Measurements from ENCODE around the gene CFAP251. TPM values are rescaled to one million over a fixed set of nuclear protein-coding genes. Genes with fewer than 3 reads are reported as not detected.

CFAP251 gene
- total RNA-seq, 2 experiments from 2014 or later = 0.59 to 0.65 TPM

- Mint-ChIP-seq H3K9me3 (ENCODE audit: low read depth) (no peaks in the 10 kb centered on the region), H3K4me1 (peaks cover 5% of the 10 kb centered on the region), H3K27ac (peak overlapping the region; percentile 56), H3K36me3 (ENCODE audit: low read depth) (no peaks in the 10 kb centered on the region), H3K27me3 (peaks cover 13% of the 10 kb centered on the region), H3K4me3 (peak overlapping the region; percentile 75)
- POLR2A ChIA-PET = interaction anchor here (0.5 to 1.0 kb wide), 2 partner anchors 31 to 170 kb away, joined by 3 to 5 read pairs; no protein-coding TSS in a partner anchor
- CTCF ChIA-PET = interaction anchor here (0.7 to 1.4 kb wide), 5 partner anchors 17 to 530 kb away, joined by 3 to 4 read pairs (median 3); no protein-coding TSS in a partner anchor
- intact Hi-C loops (cut with DNase I, micrococcal nuclease) = loop anchor here (2.0 kb wide), 2 partner anchors 31 to 105 kb away; partner anchors contain the start of gene CFAP251 (in 1 of the 2)
- DNase-seq (peak; percentile 49), ATAC-seq (peak; percentile 14)
Observed at GRCh38 chr12:122023339-122024131, 105.1 kb downstream of the CFAP251 start.

- Mint-ChIP-seq H3K4me1 (peaks cover 11% of the 10 kb centered on the region), H3K27ac (no peak overlapping the region), H3K9me3 (ENCODE audit: low read depth) (no peaks in the 10 kb centered on the region), H3K4me3 (no peak overlapping the region), H3K36me3 (ENCODE audit: low read depth) (no peaks in the 10 kb centered on the region), H3K27me3 (peaks cover 13% of the 10 kb centered on the region)
- intact Hi-C loops (cut with DNase I, micrococcal nuclease) = no loop called here
- ATAC-seq (no peak), DNase-seq (no peak)
- CTCF ChIA-PET = interaction anchor here (0.8 kb wide), 1 partner anchor 55 kb away, joined by 3 read pairs; no protein-coding TSS in a partner anchor
- POLR2A ChIA-PET = interaction anchor here (1.0 kb wide), 1 partner anchor 32 kb away, joined by 5 read pairs; no protein-coding TSS in a partner anchor
Observed at GRCh38 chr12:122024132-122024785, 105.9 kb downstream of the CFAP251 start.

GRCh38 chr12:122026706-122027333, 108.4 kb downstream of the CFAP251 start:
- no peak for DNase-seq
- Mint-ChIP-seq H3K36me3 (ENCODE audit: low read depth) (no peaks in the 10 kb centered on the region), H3K9me3 (ENCODE audit: low read depth) (no peaks in the 10 kb centered on the region), H3K27ac (no peak overlapping the region), H3K4me1 (peaks cover 7% of the 10 kb centered on the region), H3K27me3 (peaks cover 4% of the 10 kb centered on the region), H3K4me3 (no peak overlapping the region)
- POLR2A ChIA-PET = no interaction called here
- intact Hi-C loops (cut with DNase I, micrococcal nuclease) = no loop called here
- ATAC-seq = no peak
- CTCF ChIA-PET = interaction anchor here (0.5 to 1.1 kb wide), 3 partner anchors 108 to 410 kb away, joined by 3 to 5 read pairs (median 4); partner anchors contain the start of gene CFAP251

GRCh38 chr12:122028165-122028904, 109.9 kb downstream of the CFAP251 start:
- H3K27me3 Mint-ChIP-seq = peaks cover 1% of the 10 kb centered on the region
- no peak overlapping the region for H3K4me3 Mint-ChIP-seq
- no peaks in the 10 kb centered on the region for H3K36me3 Mint-ChIP-seq (ENCODE audit: low read depth)
- ChIA-PET POLR2A (interaction anchor here (0.8 kb wide), 1 partner anchor 8 kb away, joined by 3 read pairs; no protein-coding TSS in a partner anchor), CTCF (interaction anchor here (0.6 to 1.2 kb wide), 10 partner anchors 9 to 153 kb away, joined by 3 to 5 read pairs (median 3); partner anchors contain the start of gene PSMD9)
- intact Hi-C loops (cut with DNase I, micrococcal nuclease) = no loop called here
- ATAC-seq = no peak
- H3K9me3 Mint-ChIP-seq (ENCODE audit: low read depth) = no peaks in the 10 kb centered on the region
- H3K27ac Mint-ChIP-seq = no peak overlapping the region
- H3K4me1 Mint-ChIP-seq = peaks cover 7% of the 10 kb centered on the region
- no peak for DNase-seq

GRCh38 chr12:122028905-122029560, 110.6 kb downstream of the CFAP251 start:
- Mint-ChIP-seq H3K27ac (no peak overlapping the region), H3K27me3 (no peaks in the 10 kb centered on the region), H3K4me1 (peaks cover 7% of the 10 kb centered on the region), H3K36me3 (ENCODE audit: low read depth) (no peaks in the 10 kb centered on the region), H3K9me3 (ENCODE audit: low read depth) (no peaks in the 10 kb centered on the region), H3K4me3 (no peak overlapping the region)
- peak; percentile 53 for ATAC-seq
- DNase-seq = peak; percentile 61
- ChIA-PET CTCF (interaction anchor here (0.5 to 0.8 kb wide), 4 partner anchors 15 to 285 kb away, joined by 3 to 5 read pairs (median 4); no protein-coding TSS in a partner anchor), POLR2A (no interaction called here)
- intact Hi-C loops (cut with DNase I, micrococcal nuclease) = no loop called here

- intact Hi-C loops (cut with DNase I, micrococcal nuclease) = no loop called here
- Mint-ChIP-seq H3K27me3 (no peaks in the 10 kb centered on the region), H3K36me3 (ENCODE audit: low read depth) (no peaks in the 10 kb centered on the region), H3K4me3 (no peak overlapping the region), H3K9me3 (ENCODE audit: low read depth) (no peaks in the 10 kb centered on the region), H3K4me1 (peaks cover 7% of the 10 kb centered on the region), H3K27ac (no peak overlapping the region)
- DNase-seq (no peak), ATAC-seq (no peak)
- ChIA-PET CTCF (interaction anchor here (0.5 to 0.7 kb wide), 4 partner anchors 56 to 329 kb away, joined by 3 to 5 read pairs (median 3); no protein-coding TSS in a partner anchor), POLR2A (no interaction called here)
Observed at GRCh38 chr12:122029620-122030423, 111.4 kb downstream of the CFAP251 start.

- Mint-ChIP-seq H3K36me3 (ENCODE audit: low read depth) (no peaks in the 10 kb centered on the region), H3K9me3 (ENCODE audit: low read depth) (no peaks in the 10 kb centered on the region), H3K27ac (no peak overlapping the region), H3K27me3 (no peaks in the 10 kb centered on the region), H3K4me1 (peaks cover 7% of the 10 kb centered on the region), H3K4me3 (no peak overlapping the region)
- intact Hi-C loops (cut with DNase I, micrococcal nuclease) = no loop called here
- POLR2A ChIA-PET = no interaction called here
- ATAC-seq (no peak), DNase-seq (no peak)
- CTCF ChIA-PET = interaction anchor here (0.6 to 1.2 kb wide), 3 partner anchors 16 to 328 kb away, joined by 3 read pairs; partner anchors contain the start of gene CFAP251
Observed at GRCh38 chr12:122030424-122031035, 112.1 kb downstream of the CFAP251 start.

- ChIA-PET CTCF (interaction anchor here (0.7 to 1.2 kb wide), 3 partner anchors 17 to 113 kb away, joined by 3 to 4 read pairs (median 3); partner anchors contain the start of gene CFAP251), POLR2A (interaction anchor here (0.7 kb wide), 1 partner anchor 514 kb away, joined by 3 read pairs; no protein-coding TSS in a partner anchor)
- no peak overlapping the region for H3K27ac Mint-ChIP-seq
- no peak overlapping the region for H3K4me3 Mint-ChIP-seq
- peak; percentile 84 for ATAC-seq
- peak; percentile 77 for DNase-seq
- peaks cover 7% of the 10 kb centered on the region for H3K4me1 Mint-ChIP-seq
- H3K27me3 Mint-ChIP-seq = no peaks in the 10 kb centered on the region
- intact Hi-C loops (cut with DNase I, micrococcal nuclease) = no loop called here
- H3K36me3 Mint-ChIP-seq (ENCODE audit: low read depth) = no peaks in the 10 kb centered on the region
- no peaks in the 10 kb centered on the region for H3K9me3 Mint-ChIP-seq (ENCODE audit: low read depth)
Observed at GRCh38 chr12:122031342-122032216, 113.2 kb downstream of the CFAP251 start.

- ATAC-seq = no peak
- CTCF ChIA-PET = interaction anchor here (0.6 to 1.4 kb wide), 3 partner anchors 47 to 115 kb away, joined by 3 to 5 read pairs (median 4); no protein-coding TSS in a partner anchor
- Mint-ChIP-seq H3K4me1 (peaks cover 7% of the 10 kb centered on the region), H3K36me3 (ENCODE audit: low read depth) (no peaks in the 10 kb centered on the region), H3K27me3 (no peaks in the 10 kb centered on the region), H3K27ac (no peak overlapping the region), H3K4me3 (no peak overlapping the region), H3K9me3 (ENCODE audit: low read depth) (no peaks in the 10 kb centered on the region)
- POLR2A ChIA-PET = no interaction called here
- DNase-seq = no peak
- intact Hi-C loops (cut with DNase I, micrococcal nuclease) = no loop called here
Observed at GRCh38 chr12:122032580-122032979, 114.2 kb downstream of the CFAP251 start.
